ENCODE results near the gene SPAG9.

Gene SPAG9

GRCh38 chr17:50918071-50918932, 202.4 kb downstream of the SPAG9 start:
- no peak for DNase-seq (ENCODE audit: low read depth, low spot score)

- DNase-seq (ENCODE audit: low read depth, low spot score), result no peak
Measured at GRCh38 chr17:50917418-50917743, 203.3 kb downstream of the SPAG9 start.

GRCh38 chr17:50916708-50917417, 203.8 kb downstream of the SPAG9 start:
- no peak for DNase-seq (ENCODE audit: low read depth, low spot score)

GRCh38 chr17:50916026-50916707, 204.5 kb downstream of the SPAG9 start:
- no peak for DNase-seq (ENCODE audit: low read depth, low spot score)

- DNase-seq (ENCODE audit: low read depth, low spot score), result no peak
Measured at GRCh38 chr17:50914505-50915063, 206.1 kb downstream of the SPAG9 start.

- no peak for DNase-seq (ENCODE audit: low read depth, low spot score)
Measured at GRCh38 chr17:50913120-50913519, 207.5 kb downstream of the SPAG9 start.

Data from ELF-1 (cell line).